HT1080 (cell line): Measurements from ENCODE around the gene CLDN1. TPM values are rescaled to one million over a fixed set of nuclear protein-coding genes. Genes with fewer than 3 reads are reported as not detected.

Experiments
- DNase-seq: peaks from one replicate; pipeline ENCODE4 v3.0.0-alpha.2; 2015; ENCODE audit warnings: low read depth
- polyA plus RNA-seq, 2 experiments: library from polyadenylated mRNA; depleted of rRNA; stranded (reverse); fragments of >200 nt; gene quantifications; 2 replicates each; pipeline ENCODE4 v1.2.3, GENCODE V29; 2015
- total RNA-seq: library from RNA; depleted of rRNA; stranded (reverse); fragments of >200 nt; shearing (Covaris generic); gene quantifications from 2 replicates; pipeline ENCODE4 v1.2.3, GENCODE V29; 2014; rRNA removed

The CLDN1 gene
- total RNA-seq: 0.20 and 0.37 TPM in 2 replicates
- 0.01 and 0.02 TPM in 2 replicates for polyA plus RNA-seq (2015; cell fraction: cytosol; rRNA removed)
- 0.06 and 0.18 TPM in 2 replicates for polyA plus RNA-seq (2015; cell fraction: nucleus; rRNA removed)

- no peak for DNase-seq
Measured at GRCh38 chr3:190321789-190322603, at the start of gene CLDN1. TSS of gene CLDN1 (minus strand) at chr3:190322446. CDS start at chr3:190322206, 240 bp downstream.

- no peak for DNase-seq
Measured at GRCh38 chr3:190371152-190371551, 48.9 kb upstream of the CLDN1 start.

GRCh38 chr3:190370369-190370768 is 48.1 kb upstream of the CLDN1 start:
- DNase-seq: no peak

GRCh38 chr3:190369668-190370295 is 47.5 kb upstream of the CLDN1 start:
- no peak for DNase-seq

- DNase-seq: no peak
Measured at GRCh38 chr3:190368881-190369280, 46.6 kb upstream of the CLDN1 start.

GRCh38 chr3:190366133-190366532 is 43.9 kb upstream of the CLDN1 start:
- peak; percentile 73 for DNase-seq

- no peak for DNase-seq
Measured at GRCh38 chr3:190362258-190362657, 40.0 kb upstream of the CLDN1 start.

- DNase-seq: no peak
Measured at GRCh38 chr3:190361791-190362190, 39.5 kb upstream of the CLDN1 start.

GRCh38 chr3:190360228-190360627 is 38.0 kb upstream of the CLDN1 start:
- no peak for DNase-seq

GRCh38 chr3:190359813-190360212 is 37.6 kb upstream of the CLDN1 start:
- DNase-seq: no peak

GRCh38 chr3:190357468-190357867 is 35.2 kb upstream of the CLDN1 start:
- no peak for DNase-seq

GRCh38 chr3:190356246-190356645 is 34.0 kb upstream of the CLDN1 start:
- DNase-seq: no peak

GRCh38 chr3:190352861-190353457 is 30.7 kb upstream of the CLDN1 start:
- DNase-seq: no peak

- no peak for DNase-seq
Measured at GRCh38 chr3:190346541-190346940, 24.3 kb upstream of the CLDN1 start.

- no peak for DNase-seq
Measured at GRCh38 chr3:190345878-190346277, 23.6 kb upstream of the CLDN1 start.

- DNase-seq: peak; percentile 91
Measured at GRCh38 chr3:190345027-190345821, 23.0 kb upstream of the CLDN1 start.

GRCh38 chr3:190340071-190340470 is 17.8 kb upstream of the CLDN1 start:
- peak; percentile 36 for DNase-seq

GRCh38 chr3:190339130-190339529 is 16.9 kb upstream of the CLDN1 start:
- peak; percentile 88 for DNase-seq

GRCh38 chr3:190338717-190339116 is 16.5 kb upstream of the CLDN1 start:
- peak; percentile 81 for DNase-seq

- DNase-seq: no peak
Measured at GRCh38 chr3:190337301-190337700, 15.1 kb upstream of the CLDN1 start.

- DNase-seq: no peak
Measured at GRCh38 chr3:190336516-190337189, 14.4 kb upstream of the CLDN1 start.
